Measurements from ENCODE around the gene CLECL1.
"Not testable (repeated sequence)": the region's sequence is repeated elsewhere in the genome, so short reads cannot be mapped to it uniquely, and the experiment has no call there.

CLECL1 gene

GRCh38 chr12:9694241-9694640, 38.7 kb downstream of the CLECL1 start:
- no peak for DNase-seq

GRCh38 chr12:9692909-9693308, 40.0 kb downstream of the CLECL1 start:
- no peak for DNase-seq

- DNase-seq: peak; percentile 67
Observed at GRCh38 chr12:9687228-9687627, 45.7 kb downstream of the CLECL1 start.

GRCh38 chr12:9685915-9686314, 47.0 kb downstream of the CLECL1 start:
- no peak for DNase-seq

GRCh38 chr12:9685366-9685765, 47.5 kb downstream of the CLECL1 start:
- not testable (repeated sequence) for DNase-seq

GRCh38 chr12:9682949-9683348, 49.9 kb downstream of the CLECL1 start:
- not testable (repeated sequence) for DNase-seq

GRCh38 chr12:9682508-9682907, 50.4 kb downstream of the CLECL1 start:
- not testable (repeated sequence) for DNase-seq

GRCh38 chr12:9674226-9674590, 58.7 kb downstream of the CLECL1 start:
- no peak for DNase-seq

- peak; percentile 93 for DNase-seq
Observed at GRCh38 chr12:9673404-9674225, 59.3 kb downstream of the CLECL1 start.

All from fibroblast of skin of right quadriceps (primary cell).